Body of pancreas (tissue), 4 donors: Measurements from ENCODE around the gene TADA2B. TPM values are rescaled to one million over a fixed set of nuclear protein-coding genes. Genes with fewer than 3 reads are reported as not detected.

Experiments used
- ATAC-seq: fragments of 150-250 bp; one replicate; pipeline ENCODE4 v1.9.1; 2016
- DNase-seq, 4 donors: peaks; one replicate each; pipeline ENCODE4 v3.0.0-alpha.2; 2019
- H3K27ac ChIP-seq, 4 donors: fragments of 200-600 bp; sonication (generic); 1 replicate in 3 of 4; 2 replicates in 1 of 4; pipeline versions ENCODE4 v1.5.1 to v1.6.1; 2016 to 2019; ENCODE audit warnings: mild to moderate bottlenecking in 1 of 4, mixed read lengths in 1 of 4, moderate library complexity in 1 of 4
- H3K27me3 ChIP-seq, 2 donors: fragments of 200-600 bp; sonication (generic); one replicate each; pipeline ENCODE4 v1.6.0; 2016; ENCODE audit warnings: mild to moderate bottlenecking in 1 of 2
- H3K36me3 ChIP-seq, 2 donors: fragments of 200-600 bp; sonication (generic); replicated peaks in 1 of 2; 2 replicates each; pipeline ENCODE4 v1.5.1; 2016; ENCODE audit warnings: low read depth in 2 of 2; ENCODE audit not compliant: insufficient read depth in 1 of 2
- H3K4me1 ChIP-seq: fragments of 200-600 bp; sonication (generic); one replicate; pipeline ENCODE4 v1.6.0; 2016
- H3K4me3 ChIP-seq, 2 donors: fragments of 200-600 bp; sonication (generic); 1 replicate in 1 of 2; 2 replicates in 1 of 2; pipeline ENCODE4 v1.5.1; 2016 to 2019
- H3K9me3 ChIP-seq, 3 donors: fragments of 200-600 bp; sonication (generic); 1 replicate in 2 of 3; 2 replicates in 1 of 3; pipeline ENCODE4 v1.5.1; 2016
- POLR2A ChIP-seq, 3 donors: fragments of 450-650 bp; IDR thresholded peaks; one replicate each; pipeline ENCODE4 v1.6.1; 2016; ENCODE audit warnings: antibody characterized with exemption in 3 of 3, mild to moderate bottlenecking in 2 of 3
- WGBS, 2 donors: methylation state at CpG; one replicate each; pipeline ENCODE4 v1.1.5; 2017; 5-methylcytosine and 5-hydroxymethylcytosine counted together
- intact Hi-C: fragments of 100-400 bp; cut with DNase I; formaldehyde crosslinking; loops from one replicate; pipeline ENCODE4 v1.15.1; 2023
- total RNA-seq, 2 donors: library from RNA; depleted of rRNA; stranded (reverse); fragments of >200 nt; gene quantifications; one replicate each; pipeline ENCODE4 v1.1.0, GENCODE V29; 2016
- TF ChIP-seq, protein P1 (sequence below), 7 experiments: fragments of 450-650 bp in 4 of 7; fragments of 200-600 bp in 3 of 7; sonication (generic) in 3 of 7; IDR thresholded peaks; one replicate each; pipeline ENCODE4 v1.5.1; 2016 to 2019; ENCODE audit warnings: antibody characterized with exemption in 7 of 7

Gene TADA2B
- total RNA-seq, 2 donors from 2014 or later: 18.1 to 20.0 TPM

DNA sequence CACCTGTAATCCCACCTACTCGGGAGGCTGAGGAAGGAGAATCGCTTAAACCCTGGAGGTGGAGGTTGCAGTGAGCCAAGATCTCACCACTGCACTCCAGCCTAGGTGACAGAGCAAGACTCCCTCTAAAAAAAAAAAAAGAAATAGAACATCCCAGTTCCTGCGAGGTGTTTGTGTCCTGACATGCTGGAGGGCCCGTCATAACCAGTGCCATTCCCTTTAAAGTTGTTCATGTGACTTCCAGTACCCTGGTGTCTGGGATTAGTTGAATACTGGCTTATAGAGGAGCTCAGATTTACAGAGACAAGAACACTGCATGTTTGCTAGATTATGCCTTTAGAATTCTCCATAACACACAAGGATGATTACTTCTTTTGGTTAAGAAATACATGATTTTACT, 37.6 kb upstream of the TADA2B start:
- H3K27ac ChIP-seq: no peak overlapping the region
- ATAC-seq (no peak), DNase-seq (no peak)
- intact Hi-C loops: no loop called here
- no peaks in the 10 kb centered on the region for H3K9me3 ChIP-seq
- no peaks in the 10 kb centered on the region for H3K4me1 ChIP-seq
- H3K36me3 ChIP-seq: peaks cover 0 to 15% of the 10 kb centered on the region in 2 donors
- WGBS, 2 donors: 93 to 94% methylated on average over 4 of the region's 4 CpGs
- TF ChIP-seq, protein P1, sequence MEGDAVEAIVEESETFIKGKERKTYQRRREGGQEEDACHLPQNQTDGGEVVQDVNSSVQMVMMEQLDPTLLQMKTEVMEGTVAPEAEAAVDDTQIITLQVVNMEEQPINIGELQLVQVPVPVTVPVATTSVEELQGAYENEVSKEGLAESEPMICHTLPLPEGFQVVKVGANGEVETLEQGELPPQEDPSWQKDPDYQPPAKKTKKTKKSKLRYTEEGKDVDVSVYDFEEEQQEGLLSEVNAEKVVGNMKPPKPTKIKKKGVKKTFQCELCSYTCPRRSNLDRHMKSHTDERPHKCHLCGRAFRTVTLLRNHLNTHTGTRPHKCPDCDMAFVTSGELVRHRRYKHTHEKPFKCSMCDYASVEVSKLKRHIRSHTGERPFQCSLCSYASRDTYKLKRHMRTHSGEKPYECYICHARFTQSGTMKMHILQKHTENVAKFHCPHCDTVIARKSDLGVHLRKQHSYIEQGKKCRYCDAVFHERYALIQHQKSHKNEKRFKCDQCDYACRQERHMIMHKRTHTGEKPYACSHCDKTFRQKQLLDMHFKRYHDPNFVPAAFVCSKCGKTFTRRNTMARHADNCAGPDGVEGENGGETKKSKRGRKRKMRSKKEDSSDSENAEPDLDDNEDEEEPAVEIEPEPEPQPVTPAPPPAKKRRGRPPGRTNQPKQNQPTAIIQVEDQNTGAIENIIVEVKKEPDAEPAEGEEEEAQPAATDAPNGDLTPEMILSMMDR (IDR thresholded peaks at IDR 0.05): no peak
- TF ChIP-seq POLR2A (IDR thresholded peaks at IDR 0.05): no peak
- H3K4me3 ChIP-seq: no peak overlapping the region
- no peaks in the 10 kb centered on the region for H3K27me3 ChIP-seq

DNA sequence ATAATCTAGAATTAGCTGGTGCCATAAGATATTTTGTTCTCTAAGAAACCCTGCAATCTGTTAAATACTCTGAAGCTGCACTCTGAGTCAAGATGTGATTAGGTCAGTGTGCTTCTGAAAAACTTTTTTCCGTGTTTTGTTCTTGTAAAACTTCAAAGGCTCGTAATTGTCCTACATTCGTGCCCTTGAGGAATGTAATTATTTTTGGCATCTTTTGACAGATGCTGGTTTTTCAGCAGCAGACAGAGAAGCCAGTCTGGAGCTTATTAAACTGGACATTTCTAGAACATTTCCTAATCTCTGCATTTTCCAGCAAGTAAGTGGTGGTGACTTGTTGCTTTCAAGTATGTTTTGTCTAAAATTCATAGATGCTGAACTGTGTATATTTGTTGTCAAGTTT, 36.8 kb upstream of the TADA2B start:
- intact Hi-C loops: no loop called here
- WGBS, 2 donors: 78 to 82% methylated on average over 3 of the region's 3 CpGs
- Histone ChIP-seq H3K4me1 (no peaks in the 10 kb centered on the region), H3K9me3 (no peaks in the 10 kb centered on the region), H3K36me3 (peaks cover 6 to 8% of the 10 kb centered on the region in 2 donors), H3K4me3 (no peak overlapping the region), H3K27ac (no peak overlapping the region), H3K27me3 (no peaks in the 10 kb centered on the region)
- TF ChIP-seq, protein P1 (IDR thresholded peaks at IDR 0.05): no peak
- no peak for TF ChIP-seq POLR2A (IDR thresholded peaks at IDR 0.05)
- no peak for ATAC-seq
- no peak for DNase-seq

GRCh38 chr4:7007142-7007907, 35.8 kb upstream of the TADA2B start:
- Histone ChIP-seq H3K27ac (no peak overlapping the region), H3K27me3 (no peaks in the 10 kb centered on the region), H3K9me3 (no peaks in the 10 kb centered on the region), H3K4me3 (no peak overlapping the region), H3K36me3 (peaks cover 2 to 7% of the 10 kb centered on the region in 2 donors), H3K4me1 (no peaks in the 10 kb centered on the region)
- ATAC-seq (no peak), DNase-seq (no peak)
- TF ChIP-seq, protein P1 (IDR thresholded peaks at IDR 0.05): no peak
- TF ChIP-seq POLR2A (IDR thresholded peaks at IDR 0.05): no peak
- WGBS, 2 donors: 89% methylated on average over 12 of the region's 12 CpGs
- intact Hi-C loops: no loop called here

- intact Hi-C loops: no loop called here
- H3K27ac ChIP-seq: no peak overlapping the region
- peaks cover 2 to 7% of the 10 kb centered on the region in 2 donors for H3K36me3 ChIP-seq
- TF ChIP-seq, protein P1 (IDR thresholded peaks at IDR 0.05): no peak
- TF ChIP-seq POLR2A (IDR thresholded peaks at IDR 0.05): no peak
- DNase-seq (no peak), ATAC-seq (no peak)
- H3K9me3 ChIP-seq: no peaks in the 10 kb centered on the region
- H3K27me3 ChIP-seq: no peaks in the 10 kb centered on the region
- no peaks in the 10 kb centered on the region for H3K4me1 ChIP-seq
- no peak overlapping the region for H3K4me3 ChIP-seq
- WGBS, 2 donors: 63 to 66% methylated on average over 2 of the region's 2 CpGs
These were observed 35.2 kb upstream of the TADA2B start for GRCh38 chr4:7007944-7008343.

DNA sequence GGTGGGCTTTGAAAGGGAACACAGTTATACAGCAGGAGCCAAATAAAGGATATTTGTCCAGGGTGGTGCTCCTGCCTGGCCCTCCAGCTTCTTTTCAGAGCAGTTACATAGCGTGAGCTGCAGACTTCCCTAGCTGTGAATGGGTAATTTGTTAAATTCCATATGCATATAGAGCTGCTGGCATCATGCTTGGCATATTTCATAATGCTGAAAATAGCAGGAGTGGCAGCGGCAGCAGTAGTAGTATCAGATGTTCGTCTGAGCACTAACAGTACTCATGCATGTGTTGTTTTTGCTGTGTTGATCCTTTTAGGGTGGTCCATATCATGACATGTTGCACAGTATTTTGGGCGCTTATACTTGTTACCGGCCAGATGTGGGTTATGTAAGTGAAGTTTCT, 33.6 kb upstream of the TADA2B start:
- intact Hi-C loops: no loop called here
- ATAC-seq (no peak), DNase-seq (no peak)
- H3K27ac ChIP-seq: no peak overlapping the region
- no peaks in the 10 kb centered on the region for H3K9me3 ChIP-seq
- peaks cover 4 to 7% of the 10 kb centered on the region in 2 donors for H3K36me3 ChIP-seq
- no peak for TF ChIP-seq POLR2A (IDR thresholded peaks at IDR 0.05)
- TF ChIP-seq, protein P1 (IDR thresholded peaks at IDR 0.05): no peak
- H3K4me3 ChIP-seq: no peak overlapping the region
- H3K4me1 ChIP-seq: no peaks in the 10 kb centered on the region
- WGBS, 2 donors: 89 to 94% methylated on average over 5 of the region's 5 CpGs
- no peaks in the 10 kb centered on the region for H3K27me3 ChIP-seq
